SK-N-SH treated with all-trans-retinoic acid at 6 μM for 48 hours (cell line): ENCODE data around the gene STAC3.

ENCODE experiments used
- ATAC-seq: fragments of 200-7000 bp; cut with Tn5 transposase; 3 replicates; pipeline ENCODE4 v1.9.1; 2020; ENCODE audit warnings: mild to moderate bottlenecking, moderate library complexity
- ARNTL ChIP-seq: fragments of 450-650 bp; formaldehyde crosslinking; IDR thresholded peaks from 2 replicates; pipeline ENCODE4 v1.5.0; 2020; ENCODE audit warnings: low read depth, mild to moderate bottlenecking, moderate library complexity, borderline replicate concordance
- BACH2 ChIP-seq: fragments of 250-450 bp; sonication (Bioruptor Pico); IDR thresholded peaks from 2 replicates; pipeline ENCODE4 v1.9.0; 2021; ENCODE audit warnings: mild to moderate bottlenecking, borderline replicate concordance
- CREB5 ChIP-seq: fragments of 250-450 bp; sonication (Bioruptor Pico); IDR thresholded peaks from 2 replicates; pipeline ENCODE4 v1.5.1; 2020; ENCODE audit warnings: low read depth, mild to moderate bottlenecking, moderate library complexity
- CSDC2 ChIP-seq: fragments of 250-450 bp; sonication (Bioruptor Pico); IDR thresholded peaks from 2 replicates; pipeline ENCODE4 v1.5.0; 2020; ENCODE audit warnings: mild to moderate bottlenecking, moderate library complexity
- CSRNP3 ChIP-seq: fragments of 250-450 bp; sonication (Bioruptor Pico); IDR thresholded peaks from 2 replicates; pipeline ENCODE4 v1.5.1; 2021; ENCODE audit warnings: mild to moderate bottlenecking, moderate library complexity
- ESRRG ChIP-seq: fragments of 250-450 bp; sonication (Bioruptor Pico); IDR thresholded peaks from 2 replicates; pipeline ENCODE4 v1.6.1; 2021; ENCODE audit warnings: mild to moderate bottlenecking
- GLIS3 ChIP-seq: fragments of 250-450 bp; sonication (Bioruptor Pico); IDR thresholded peaks from 2 replicates; pipeline ENCODE4 v1.5.0; 2020; ENCODE audit warnings: mild to moderate bottlenecking, moderate library complexity
- ISL1 ChIP-seq: fragments of 250-450 bp; sonication (Bioruptor Pico); IDR thresholded peaks from 2 replicates; pipeline ENCODE4 v2.1.2; 2022; ENCODE audit warnings: mild to moderate bottlenecking, moderate library complexity
- PATZ1 ChIP-seq: fragments of 250-450 bp; sonication (Bioruptor Pico); IDR thresholded peaks from 2 replicates; pipeline ENCODE4 v1.8.0; 2020; ENCODE audit warnings: mild to moderate bottlenecking, moderate library complexity, borderline replicate concordance
- POU6F1 ChIP-seq: fragments of 250-450 bp; sonication (Bioruptor Pico); IDR thresholded peaks from 2 replicates; pipeline ENCODE4 v1.8.0; 2021; ENCODE audit warnings: low read depth, mild to moderate bottlenecking, moderate library complexity, borderline replicate concordance
- PPARA ChIP-seq: fragments of 250-450 bp; sonication (Bioruptor Pico); IDR thresholded peaks from 2 replicates; pipeline ENCODE4 v1.5.0; 2020; ENCODE audit warnings: mild to moderate bottlenecking, borderline replicate concordance
- RARB ChIP-seq: fragments of 250-450 bp; sonication (Bioruptor Pico); IDR thresholded peaks from 2 replicates; pipeline ENCODE4 v1.8.0; 2021; ENCODE audit warnings: mild to moderate bottlenecking, moderate library complexity
- SNAI2 ChIP-seq: fragments of 250-450 bp; sonication (Bioruptor Pico); IDR thresholded peaks from 2 replicates; pipeline ENCODE4 v1.5.0; 2020; ENCODE audit warnings: mild to moderate bottlenecking, moderate library complexity
- TCF4 ChIP-seq: fragments of 250-450 bp; sonication (Bioruptor Pico); IDR thresholded peaks from 2 replicates; pipeline ENCODE4 v1.8.0; 2021; ENCODE audit warnings: mild to moderate bottlenecking, moderate library complexity, borderline replicate concordance
- TOX ChIP-seq: fragments of 250-450 bp; sonication (Bioruptor Pico); IDR thresholded peaks from 2 replicates; pipeline ENCODE4 v1.8.0; 2021; ENCODE audit warnings: mild to moderate bottlenecking, moderate library complexity, borderline replicate concordance
- TSHZ2 ChIP-seq: fragments of 250-450 bp; sonication (Bioruptor Pico); IDR thresholded peaks from 2 replicates; pipeline ENCODE4 v1.5.0; 2020; ENCODE audit warnings: mild to moderate bottlenecking, moderate library complexity
- ZC3H10 ChIP-seq: fragments of 250-450 bp; sonication (Bioruptor Pico); IDR thresholded peaks from 2 replicates; pipeline ENCODE4 v1.5.1; 2021; ENCODE audit warnings: mild to moderate bottlenecking, moderate library complexity
- ZFP3 ChIP-seq: fragments of 250-450 bp; sonication (Bioruptor Pico); IDR thresholded peaks from 2 replicates; pipeline ENCODE4 v1.5.0; 2020; ENCODE audit warnings: mild to moderate bottlenecking, moderate library complexity
- ZFP30 ChIP-seq: fragments of 450-650 bp; formaldehyde crosslinking; IDR thresholded peaks from 2 replicates; pipeline ENCODE4 v1.5.0; 2022; ENCODE audit warnings: mild to moderate bottlenecking, moderate library complexity
- ZNF70 ChIP-seq: fragments of 450-650 bp; formaldehyde crosslinking; IDR thresholded peaks from 2 replicates; pipeline ENCODE4 v1.5.0; 2020; ENCODE audit warnings: mild to moderate bottlenecking, moderate library complexity
- ZNF8 ChIP-seq: fragments of 450-650 bp; formaldehyde crosslinking; IDR thresholded peaks from 2 replicates; pipeline ENCODE4 v1.5.0; 2020; ENCODE audit warnings: mild to moderate bottlenecking, moderate library complexity

The STAC3 gene

GRCh38 chr12:57215065-57215464 is 35.9 kb downstream of the STAC3 start:
- TF ChIP-seq PATZ1 (CRISPR knock-in tag) (no peak), SNAI2 (CRISPR knock-in tag) (no peak)

GRCh38 chr12:57214398-57214781 is 36.6 kb downstream of the STAC3 start:
- TF ChIP-seq GLIS3 (CRISPR knock-in tag) (no peak), ZNF8 (CRISPR knock-in tag) (no peak), ISL1 (CRISPR knock-in tag) (no peak), CREB5 (CRISPR knock-in tag) (no peak), ZFP3 (CRISPR knock-in tag) (no peak), ARNTL (no peak), ZC3H10 (no peak), PATZ1 (CRISPR knock-in tag) (no peak), ZNF70 (CRISPR knock-in tag) (no peak), BACH2 (CRISPR knock-in tag) (no peak), TSHZ2 (CRISPR knock-in tag) (no peak), SNAI2 (CRISPR knock-in tag) (no peak), CSDC2 (CRISPR knock-in tag) (no peak), ESRRG (CRISPR knock-in tag) (no peak), PPARA (CRISPR knock-in tag) (no peak), ZFP30 (CRISPR knock-in tag) (no peak), POU6F1 (no peak), RARB (no peak), CSRNP3 (CRISPR knock-in tag) (no peak), TOX (CRISPR knock-in tag) (no peak)
- ATAC-seq = peak; percentile 78

More at GRCh38 chr12:57215065-57215464, 35.9 kb downstream of the STAC3 start:
- no peak for ATAC-seq

GRCh38 chr12:57213763-57214397 is 37.1 kb downstream of the STAC3 start:
- ATAC-seq = peak; percentile 4
- TF ChIP-seq TCF4 = no peak
- no peak for TF ChIP-seq CREB5 (CRISPR knock-in tag)
- TF ChIP-seq ARNTL = no peak
- no peak for TF ChIP-seq GLIS3 (CRISPR knock-in tag)
- TF ChIP-seq ZFP30 (CRISPR knock-in tag) = no peak
- TF ChIP-seq ZNF8 (CRISPR knock-in tag) = no peak
- no peak for TF ChIP-seq PATZ1 (CRISPR knock-in tag)
- TF ChIP-seq CSRNP3 (CRISPR knock-in tag) = no peak
- no peak for TF ChIP-seq SNAI2 (CRISPR knock-in tag)
- TF ChIP-seq ZFP3 (CRISPR knock-in tag) = no peak
- no peak for TF ChIP-seq ZC3H10
